H9 (cell line): ENCODE results near the gene GAS2. TPM values are rescaled to one million over a fixed set of nuclear protein-coding genes. Genes with fewer than 3 reads are reported as not detected.

Experiments used
- DNase-seq: peaks from one replicate; pipeline ENCODE4 v3.0.0-alpha.2; 2017
- H2AFZ ChIP-seq: one replicate; pipeline ENCODE4 v1.6.1; 2013; ENCODE audit warnings: mild to moderate bottlenecking, low read length, control low read depth, moderate library complexity
- H2AK5ac ChIP-seq: 2 replicates; pipeline ENCODE4 v1.6.1; 2013; ENCODE audit warnings: low read length, control low read depth, mixed read lengths; ENCODE audit not compliant: insufficient read length
- H2BK120ac ChIP-seq: one replicate; pipeline ENCODE4 v1.6.1; 2013; ENCODE audit warnings: low read depth, mild to moderate bottlenecking, low read length, control low read depth, inconsistent platforms; ENCODE audit not compliant: poor library complexity, severe bottlenecking
- H2BK12ac ChIP-seq: 2 replicates; pipeline ENCODE4 v1.6.1; 2013; ENCODE audit warnings: low read length, control low read depth, mixed read lengths, low read depth; ENCODE audit not compliant: insufficient read length
- H2BK15ac ChIP-seq: 2 replicates; pipeline ENCODE4 v1.6.1; 2013; ENCODE audit warnings: low read depth, low read length, control low read depth
- H2BK20ac ChIP-seq: one replicate; pipeline ENCODE4 v1.6.1; 2013; ENCODE audit warnings: low read depth, mild to moderate bottlenecking, low read length, control low read depth, inconsistent platforms; ENCODE audit not compliant: poor library complexity, severe bottlenecking
- H2BK5ac ChIP-seq: 2 replicates; pipeline ENCODE4 v1.6.1; 2013; ENCODE audit warnings: low read length, control low read depth, mixed read lengths; ENCODE audit not compliant: insufficient read length
- H3K14ac ChIP-seq: 2 replicates; pipeline ENCODE4 v1.6.1; 2013; ENCODE audit warnings: low read length, control low read depth; ENCODE audit not compliant: insufficient read depth
- H3K18ac ChIP-seq: 2 replicates; pipeline ENCODE4 v1.6.1; 2013; ENCODE audit warnings: low read depth, mild to moderate bottlenecking, mixed read lengths, low read length, control low read depth; ENCODE audit not compliant: insufficient read length
- H3K23ac ChIP-seq: 2 replicates; pipeline ENCODE4 v1.6.1; 2013; ENCODE audit warnings: low read length, control low read depth, mixed read lengths, low read depth; ENCODE audit not compliant: insufficient read length
- H3K23me2 ChIP-seq: 2 replicates; pipeline ENCODE4 v1.6.1; 2013; ENCODE audit warnings: low read depth, mild to moderate bottlenecking, mixed read lengths, low read length, control low read depth; ENCODE audit not compliant: insufficient read length, poor library complexity, severe bottlenecking
- H3K27ac ChIP-seq: 2 replicates; pipeline ENCODE4 v1.5.1; 2013; ENCODE audit warnings: low read length, control low read depth, mixed read lengths, low read depth; ENCODE audit not compliant: insufficient read length
- H3K27me3 ChIP-seq: 2 replicates; pipeline ENCODE4 v1.6.1; 2013; ENCODE audit warnings: low read length, control low read depth, inconsistent platforms; ENCODE audit not compliant: insufficient read depth
- H3K4ac ChIP-seq: 2 replicates; pipeline ENCODE4 v1.6.1; 2013; ENCODE audit warnings: low read depth, mild to moderate bottlenecking, control low read depth, inconsistent platforms, low read length, moderate library complexity
- H3K4me1 ChIP-seq: 2 replicates; pipeline ENCODE4 v1.6.1; 2013; ENCODE audit warnings: low read length, control low read depth, inconsistent platforms; ENCODE audit not compliant: insufficient read depth
- H3K4me2 ChIP-seq: 2 replicates; pipeline ENCODE4 v1.6.1; 2013; ENCODE audit warnings: low read length, control low read depth, mixed read lengths; ENCODE audit not compliant: insufficient read length, insufficient read depth
- H3K56ac ChIP-seq: 2 replicates; pipeline ENCODE4 v1.6.1; 2013; ENCODE audit warnings: low read depth, mild to moderate bottlenecking, mixed read lengths, low read length, control low read depth; ENCODE audit not compliant: insufficient read length
- H3K79me1 ChIP-seq: 2 replicates; pipeline ENCODE4 v1.6.1; 2013; ENCODE audit warnings: low read depth, mild to moderate bottlenecking, moderate library complexity, low read length, control low read depth, inconsistent platforms; ENCODE audit not compliant: insufficient read depth, poor library complexity, severe bottlenecking
- H3K79me2 ChIP-seq: 2 replicates; pipeline ENCODE4 v1.6.1; 2013; ENCODE audit warnings: low read length, control low read depth, inconsistent platforms; ENCODE audit not compliant: insufficient read depth
- H3K9ac ChIP-seq: 2 replicates; pipeline ENCODE4 v1.6.1; 2013; ENCODE audit warnings: low read length, control low read depth, mixed read lengths; ENCODE audit not compliant: insufficient read length; ENCODE audit errors: extremely low read depth
- H3K9me3 ChIP-seq: one replicate; pipeline ENCODE4 v1.6.1; 2013; ENCODE audit warnings: low read depth, low read length, inconsistent platforms; ENCODE audit not compliant: control insufficient read depth
- H3T11ph ChIP-seq: one replicate; pipeline ENCODE4 v1.6.1; 2013; ENCODE audit warnings: mild to moderate bottlenecking, low read length, control low read depth, inconsistent platforms
- H4K20me1 ChIP-seq: one replicate; pipeline ENCODE4 v1.6.1; 2013; ENCODE audit not compliant: control insufficient read depth, insufficient read length, insufficient read depth
- H4K5ac ChIP-seq: 2 replicates; pipeline ENCODE4 v1.6.1; 2013; ENCODE audit warnings: low read depth, mild to moderate bottlenecking, mixed read lengths, low read length, control low read depth; ENCODE audit not compliant: insufficient read length
- H4K8ac ChIP-seq: replicated peaks from 2 replicates; pipeline ENCODE4 v1.6.1; 2013; ENCODE audit warnings: low read length, control low read depth, mixed read lengths, low read depth; ENCODE audit not compliant: insufficient read length
- H4K91ac ChIP-seq: 2 replicates; pipeline ENCODE4 v1.6.1; 2013; ENCODE audit warnings: low read depth, mild to moderate bottlenecking, moderate library complexity, mixed read lengths, low read length, control low read depth; ENCODE audit not compliant: insufficient read length
- H3K27ac Mint-ChIP-seq, 3 experiments: 2 replicates in 2 of 3; 3 replicates in 1 of 3; pipeline ENCODE4 v1.8.0; 2020 to 2021; ENCODE audit warnings: mixed read lengths in 3 of 3, mild to moderate bottlenecking in 1 of 3, moderate library complexity in 1 of 3
- H3K27me3 Mint-ChIP-seq: 2 replicates; pipeline ENCODE4 v1.8.0; 2021; ENCODE audit warnings: low read depth, mild to moderate bottlenecking, moderate library complexity, mixed read lengths
- H3K36me3 Mint-ChIP-seq, 3 experiments: 2 replicates in 2 of 3; 3 replicates in 1 of 3; pipeline ENCODE4 v1.8.0; 2020 to 2021; ENCODE audit warnings: low read depth in 3 of 3, mixed read lengths in 3 of 3; ENCODE audit not compliant: insufficient read depth in 1 of 3
- H3K4me1 Mint-ChIP-seq, 2 experiments: 2 replicates each; pipeline ENCODE4 v1.8.0; 2020; ENCODE audit warnings: mixed read lengths in 2 of 2
- H3K4me3 Mint-ChIP-seq, 2 experiments: 2 replicates in 1 of 2; 3 replicates in 1 of 2; pipeline ENCODE4 v1.8.0; 2020 to 2021; ENCODE audit warnings: mild to moderate bottlenecking in 2 of 2, mixed read lengths in 2 of 2, moderate library complexity in 1 of 2
- H3K9me3 Mint-ChIP-seq, 2 experiments: 2 replicates in 1 of 2; 3 replicates in 1 of 2; pipeline ENCODE4 v1.8.0; 2020; ENCODE audit warnings: mild to moderate bottlenecking in 2 of 2, mixed read lengths in 2 of 2, moderate library complexity in 1 of 2
- WGBS: extraction: QIAGEN DNeasy Blood & Tissue Kit; methylation state at CpG from one replicate; pipeline ENCODE4 v1.1.7; 2013; ENCODE audit warnings: missing lambda C conversion rate, low lambda C conversion rate, mixed read lengths; ENCODE audit not compliant: insufficient read length; ENCODE audit errors: extremely low coverage; 5-methylcytosine and 5-hydroxymethylcytosine counted together
- total RNA-seq: library from RNA; stranded (reverse); gene quantifications from 2 replicates; pipeline ENCODE4 v1.2.1, GENCODE V29; 2021
- TF ChIP-seq, protein P1 (sequence below): fragments of 200-600 bp; sonication (generic); conservative IDR thresholded peaks from 3 replicates; pipeline ENCODE4 v1.8.0; 2021; ENCODE audit warnings: antibody characterized with exemption, mild to moderate bottlenecking

Gene GAS2
- total RNA-seq, 1 experiment from 2014 or later, result 1.7 TPM

DNA sequence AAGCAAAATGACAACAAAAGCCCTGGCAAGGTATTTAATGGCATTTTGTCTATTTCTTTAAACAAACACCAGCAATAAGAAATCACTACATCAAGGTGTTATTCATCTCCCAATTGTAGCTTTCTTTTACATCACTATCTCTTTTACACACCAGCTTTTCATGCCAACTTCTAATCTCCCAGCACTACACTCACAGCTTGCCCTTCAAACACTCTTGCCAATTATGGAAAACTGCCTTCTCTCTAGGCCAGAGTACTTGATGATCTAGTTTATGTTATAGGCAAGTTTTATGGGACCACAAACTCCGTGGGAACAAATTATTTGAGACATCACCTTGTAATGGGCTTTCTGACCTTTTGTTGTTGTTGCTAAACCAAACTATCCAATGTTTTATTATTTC lies 101.9 kb downstream of the GAS2 start:
- H3K23me2 ChIP-seq, result no peaks in the 10 kb centered on the region
- H2BK15ac ChIP-seq, result no peak overlapping the region
- no peak overlapping the region for H3K23ac ChIP-seq
- H3K14ac ChIP-seq, result no peak overlapping the region
- no peak overlapping the region for H2BK12ac ChIP-seq
- no peaks in the 10 kb centered on the region for H3K36me3 Mint-ChIP-seq
- no peak for DNase-seq
- H3K4me1 ChIP-seq, result no peaks in the 10 kb centered on the region
- H3K79me2 ChIP-seq, result no peaks in the 10 kb centered on the region
- H3K27me3 ChIP-seq, result no peaks in the 10 kb centered on the region
- TF ChIP-seq, protein P1, sequence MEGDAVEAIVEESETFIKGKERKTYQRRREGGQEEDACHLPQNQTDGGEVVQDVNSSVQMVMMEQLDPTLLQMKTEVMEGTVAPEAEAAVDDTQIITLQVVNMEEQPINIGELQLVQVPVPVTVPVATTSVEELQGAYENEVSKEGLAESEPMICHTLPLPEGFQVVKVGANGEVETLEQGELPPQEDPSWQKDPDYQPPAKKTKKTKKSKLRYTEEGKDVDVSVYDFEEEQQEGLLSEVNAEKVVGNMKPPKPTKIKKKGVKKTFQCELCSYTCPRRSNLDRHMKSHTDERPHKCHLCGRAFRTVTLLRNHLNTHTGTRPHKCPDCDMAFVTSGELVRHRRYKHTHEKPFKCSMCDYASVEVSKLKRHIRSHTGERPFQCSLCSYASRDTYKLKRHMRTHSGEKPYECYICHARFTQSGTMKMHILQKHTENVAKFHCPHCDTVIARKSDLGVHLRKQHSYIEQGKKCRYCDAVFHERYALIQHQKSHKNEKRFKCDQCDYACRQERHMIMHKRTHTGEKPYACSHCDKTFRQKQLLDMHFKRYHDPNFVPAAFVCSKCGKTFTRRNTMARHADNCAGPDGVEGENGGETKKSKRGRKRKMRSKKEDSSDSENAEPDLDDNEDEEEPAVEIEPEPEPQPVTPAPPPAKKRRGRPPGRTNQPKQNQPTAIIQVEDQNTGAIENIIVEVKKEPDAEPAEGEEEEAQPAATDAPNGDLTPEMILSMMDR, result no peak
- no peak overlapping the region for H2AFZ ChIP-seq
- H3K9ac ChIP-seq, result no peak overlapping the region
- no peaks in the 10 kb centered on the region for H3K79me1 ChIP-seq
- no peak overlapping the region for H4K5ac ChIP-seq
- H3K27ac ChIP-seq, result no peak overlapping the region
- H3K4me2 ChIP-seq, result no peak overlapping the region
- no peak overlapping the region for H4K8ac ChIP-seq
- no CpG with 5 or more reads among the region's 1 CpG for whole genome bisulfite sequencing
- no peak overlapping the region for H3K4me3 Mint-ChIP-seq
- no peaks in the 10 kb centered on the region for H3K27me3 Mint-ChIP-seq
- no peaks in the 10 kb centered on the region; a peak in 1 of 5 replicates for H3K9me3 Mint-ChIP-seq
- H3K9me3 ChIP-seq, result no peaks in the 10 kb centered on the region
- no peak overlapping the region for H2AK5ac ChIP-seq
- no peak overlapping the region for H2BK120ac ChIP-seq
- no peak overlapping the region for H2BK5ac ChIP-seq
- no peak overlapping the region for H3K18ac ChIP-seq
- H3K4me1 Mint-ChIP-seq, result no peaks in the 10 kb centered on the region
- no peak overlapping the region for H3K56ac ChIP-seq
- no peaks in the 10 kb centered on the region for H4K20me1 ChIP-seq
- no peak overlapping the region for H3K4ac ChIP-seq
- H3T11ph ChIP-seq, result no peak overlapping the region
- no peak overlapping the region for H4K91ac ChIP-seq
- H3K27ac Mint-ChIP-seq, result no peak overlapping the region
- no peak overlapping the region for H2BK20ac ChIP-seq
